Astrocyte (in vitro differentiated cells and primary cell): ENCODE results near the gene IQCE. TPM values are rescaled to one million over a fixed set of nuclear protein-coding genes. Genes with fewer than 3 reads are reported as not detected.

Experiments
- DNase-seq: peaks from one replicate; pipeline ENCODE4 v3.0.0-alpha.2; 2010; ENCODE audit warnings: low read depth
- FAIRE-seq: peaks from 2 replicates; lab custom pipeline; 2011; peaks lifted over from hg19 to GRCh38; lab: Jason Lieb, UNC
- H2AFZ ChIP-seq: 2 replicates; pipeline ENCODE4 v1.6.0; 2012; ENCODE audit warnings: low read depth, low read length, inconsistent platforms
- H3K27ac ChIP-seq: 2 replicates; pipeline ENCODE4 v1.5.1; 2011; ENCODE audit warnings: low read depth, low read length, inconsistent platforms
- H3K27me3 ChIP-seq: 2 replicates; pipeline ENCODE4 v1.6.0; 2011; ENCODE audit warnings: low read length, inconsistent platforms; ENCODE audit not compliant: insufficient read depth
- H3K36me3 ChIP-seq: 2 replicates; pipeline ENCODE4 v1.5.1; 2011; ENCODE audit warnings: low read length, inconsistent platforms; ENCODE audit not compliant: insufficient read depth
- H3K4me1 ChIP-seq: 2 replicates; pipeline ENCODE4 v1.5.1; 2011; ENCODE audit warnings: low read length, inconsistent platforms; ENCODE audit not compliant: insufficient read depth
- H3K4me2 ChIP-seq: 2 replicates; pipeline ENCODE4 v1.6.0; 2012; ENCODE audit warnings: low read length, inconsistent platforms
- H3K4me3 ChIP-seq: 2 replicates; pipeline ENCODE4 v1.5.1; 2011; ENCODE audit warnings: low read depth, mild to moderate bottlenecking, low read length, inconsistent platforms; ENCODE audit not compliant: insufficient read depth
- H3K79me2 ChIP-seq: 2 replicates; pipeline ENCODE4 v1.6.0; 2012; ENCODE audit warnings: mild to moderate bottlenecking, low read length, inconsistent platforms; ENCODE audit not compliant: insufficient read depth
- H3K9ac ChIP-seq: 2 replicates; pipeline ENCODE4 v1.6.0; 2012; ENCODE audit warnings: mild to moderate bottlenecking, low read length, inconsistent platforms
- H3K9me3 ChIP-seq: 2 replicates; pipeline ENCODE4 v1.5.1; 2012; ENCODE audit warnings: low read depth, mild to moderate bottlenecking, low read length, inconsistent platforms; ENCODE audit not compliant: insufficient read depth
- H4K20me1 ChIP-seq: 2 replicates; pipeline ENCODE4 v1.6.0; 2012; ENCODE audit warnings: low read length, inconsistent platforms; ENCODE audit not compliant: insufficient read depth
- H3K27ac Mint-ChIP-seq: one replicate; pipeline ENCODE4 v1.8.0; 2021; ENCODE audit warnings: mild to moderate bottlenecking, mixed read lengths; ENCODE audit not compliant: unreplicated experiment
- H3K27me3 Mint-ChIP-seq: one replicate; pipeline ENCODE4 v1.8.0; 2021; ENCODE audit warnings: low read depth, mixed read lengths; ENCODE audit not compliant: unreplicated experiment
- H3K36me3 Mint-ChIP-seq: one replicate; pipeline ENCODE4 v1.8.0; 2021; ENCODE audit warnings: low read depth, mixed read lengths; ENCODE audit not compliant: unreplicated experiment
- H3K4me1 Mint-ChIP-seq: one replicate; pipeline ENCODE4 v1.8.0; 2021; ENCODE audit warnings: low read depth, mixed read lengths; ENCODE audit not compliant: unreplicated experiment
- H3K4me3 Mint-ChIP-seq: one replicate; pipeline ENCODE4 v1.8.0; 2021; ENCODE audit warnings: mild to moderate bottlenecking, moderate library complexity, mixed read lengths; ENCODE audit not compliant: unreplicated experiment
- H3K9me3 Mint-ChIP-seq: one replicate; pipeline ENCODE4 v1.8.0; 2021; ENCODE audit warnings: mild to moderate bottlenecking, mixed read lengths; ENCODE audit not compliant: unreplicated experiment
- EZH2 ChIP-seq: IDR thresholded peaks from 2 replicates; pipeline ENCODE4 v1.6.1; 2012; ENCODE audit warnings: mild to moderate bottlenecking, low read length, inconsistent platforms; ENCODE audit not compliant: insufficient read depth
- total RNA-seq: library from RNA; stranded (reverse); gene quantifications from 2 replicates; pipeline ENCODE4 v1.2.1, GENCODE V29; 2021
- TF ChIP-seq, protein P1 (sequence below): IDR thresholded peaks from 2 replicates; pipeline ENCODE4 v1.5.1; 2011; ENCODE audit warnings: low read depth, mild to moderate bottlenecking, inconsistent platforms, low read length, moderate library complexity; ENCODE audit not compliant: insufficient read depth

IQCE gene
- total RNA-seq, 1 donor from 2014 or later = 13.1 TPM

DNA sequence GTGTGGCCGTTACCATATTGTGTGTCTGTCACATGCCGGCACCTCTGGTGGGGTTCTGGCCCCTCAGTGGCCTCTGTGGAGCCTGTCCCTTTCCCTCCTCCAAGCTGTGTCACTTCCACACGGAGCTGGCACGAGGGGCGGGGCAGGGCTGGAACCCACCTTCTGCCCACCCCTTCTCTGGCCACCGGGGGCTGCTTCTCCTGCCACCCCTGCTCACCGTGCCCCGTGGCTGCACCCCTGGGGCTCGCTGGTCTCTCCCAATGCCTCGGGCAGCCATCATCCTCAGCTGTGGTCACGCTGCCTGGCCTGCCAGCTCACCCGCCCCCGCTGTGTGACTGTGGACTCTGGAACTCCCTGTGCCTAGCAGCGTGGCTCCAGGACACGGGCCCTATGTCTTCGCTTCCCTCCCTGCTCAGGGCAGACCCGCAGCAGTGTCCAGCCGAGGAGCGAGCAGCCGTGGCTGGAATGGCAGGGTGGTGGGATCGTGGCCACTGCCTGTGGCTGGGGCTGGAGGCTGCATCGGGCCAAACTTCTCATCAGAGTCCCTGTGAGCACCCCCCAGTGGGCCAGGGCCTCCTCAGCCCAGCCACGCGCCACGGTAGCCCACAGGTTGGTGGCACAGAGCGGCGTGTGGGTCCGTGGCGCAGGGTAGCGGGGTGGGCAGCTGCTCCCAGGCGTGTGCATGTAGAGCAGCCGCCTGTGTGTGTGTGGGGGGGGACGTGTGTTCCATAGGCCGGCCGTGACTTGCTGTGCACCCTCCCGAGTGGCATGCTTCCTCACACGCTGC is 81.1 kb downstream of the IQCE start:
- Mint-ChIP-seq H3K4me1 (peaks cover 15% of the 10 kb centered on the region), H3K9me3 (no peaks in the 10 kb centered on the region), H3K36me3 (peaks cover 4% of the 10 kb centered on the region), H3K27ac (no peak overlapping the region), H3K4me3 (no peak overlapping the region), H3K27me3 (no peaks in the 10 kb centered on the region)
- peaks cover 98% of the 10 kb centered on the region for H3K79me2 ChIP-seq
- TF ChIP-seq EZH2 = no peak
- TF ChIP-seq, protein P1, sequence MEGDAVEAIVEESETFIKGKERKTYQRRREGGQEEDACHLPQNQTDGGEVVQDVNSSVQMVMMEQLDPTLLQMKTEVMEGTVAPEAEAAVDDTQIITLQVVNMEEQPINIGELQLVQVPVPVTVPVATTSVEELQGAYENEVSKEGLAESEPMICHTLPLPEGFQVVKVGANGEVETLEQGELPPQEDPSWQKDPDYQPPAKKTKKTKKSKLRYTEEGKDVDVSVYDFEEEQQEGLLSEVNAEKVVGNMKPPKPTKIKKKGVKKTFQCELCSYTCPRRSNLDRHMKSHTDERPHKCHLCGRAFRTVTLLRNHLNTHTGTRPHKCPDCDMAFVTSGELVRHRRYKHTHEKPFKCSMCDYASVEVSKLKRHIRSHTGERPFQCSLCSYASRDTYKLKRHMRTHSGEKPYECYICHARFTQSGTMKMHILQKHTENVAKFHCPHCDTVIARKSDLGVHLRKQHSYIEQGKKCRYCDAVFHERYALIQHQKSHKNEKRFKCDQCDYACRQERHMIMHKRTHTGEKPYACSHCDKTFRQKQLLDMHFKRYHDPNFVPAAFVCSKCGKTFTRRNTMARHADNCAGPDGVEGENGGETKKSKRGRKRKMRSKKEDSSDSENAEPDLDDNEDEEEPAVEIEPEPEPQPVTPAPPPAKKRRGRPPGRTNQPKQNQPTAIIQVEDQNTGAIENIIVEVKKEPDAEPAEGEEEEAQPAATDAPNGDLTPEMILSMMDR = no peak
- peaks cover 85% of the 10 kb centered on the region for H4K20me1 ChIP-seq
- H3K36me3 ChIP-seq = no peaks in the 10 kb centered on the region
- H3K4me2 ChIP-seq = peak overlapping the region; percentile 71
- H3K4me3 ChIP-seq = no peak overlapping the region
- FAIRE-seq (no peak), DNase-seq (no peak)
- H2AFZ ChIP-seq = no peak overlapping the region
- no peaks in the 10 kb centered on the region for H3K27me3 ChIP-seq
- peaks cover 78% of the 10 kb centered on the region for H3K4me1 ChIP-seq
- H3K27ac ChIP-seq = peak overlapping the region; percentile 76
- peak overlapping the region; percentile 80 for H3K9ac ChIP-seq
- peaks cover 3% of the 10 kb centered on the region for H3K9me3 ChIP-seq

DNA sequence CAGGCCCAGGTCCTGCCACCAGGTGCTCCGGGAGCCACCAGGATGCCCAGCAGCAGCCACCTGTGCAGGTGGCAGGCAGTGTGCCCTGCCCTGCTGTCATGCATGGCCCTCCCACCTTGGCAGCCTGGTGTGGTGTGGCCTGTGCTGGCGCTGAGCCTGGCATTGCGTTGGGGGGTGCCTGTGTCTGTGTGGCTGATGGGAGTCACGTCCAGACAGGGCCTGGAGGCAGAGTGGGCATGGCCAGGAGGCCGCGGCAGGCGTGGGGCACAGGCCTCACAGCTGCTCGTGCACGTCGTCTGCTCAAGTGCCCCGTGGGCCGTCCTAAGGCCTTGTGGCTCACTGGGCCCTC is 81.7 kb downstream of the IQCE start:
- Histone ChIP-seq H4K20me1 (peaks cover 85% of the 10 kb centered on the region), H3K4me3 (no peak overlapping the region), H2AFZ (no peak overlapping the region), H3K27me3 (no peaks in the 10 kb centered on the region), H3K4me2 (peak overlapping the region; percentile 70), H3K9me3 (peaks cover 3% of the 10 kb centered on the region), H3K79me2 (peaks cover 98% of the 10 kb centered on the region), H3K36me3 (no peaks in the 10 kb centered on the region), H3K27ac (peak overlapping the region; percentile 89), H3K4me1 (peaks cover 82% of the 10 kb centered on the region), H3K9ac (peak overlapping the region; percentile 80)
- H3K4me3 Mint-ChIP-seq = no peak overlapping the region
- no peak overlapping the region for H3K27ac Mint-ChIP-seq
- peaks cover 4% of the 10 kb centered on the region for H3K36me3 Mint-ChIP-seq
- H3K27me3 Mint-ChIP-seq = no peaks in the 10 kb centered on the region
- no peaks in the 10 kb centered on the region for H3K9me3 Mint-ChIP-seq
- FAIRE-seq = no peak
- no peak for TF ChIP-seq EZH2
- TF ChIP-seq, protein P1 = no peak
- peaks cover 19% of the 10 kb centered on the region for H3K4me1 Mint-ChIP-seq
- no peak for DNase-seq

DNA sequence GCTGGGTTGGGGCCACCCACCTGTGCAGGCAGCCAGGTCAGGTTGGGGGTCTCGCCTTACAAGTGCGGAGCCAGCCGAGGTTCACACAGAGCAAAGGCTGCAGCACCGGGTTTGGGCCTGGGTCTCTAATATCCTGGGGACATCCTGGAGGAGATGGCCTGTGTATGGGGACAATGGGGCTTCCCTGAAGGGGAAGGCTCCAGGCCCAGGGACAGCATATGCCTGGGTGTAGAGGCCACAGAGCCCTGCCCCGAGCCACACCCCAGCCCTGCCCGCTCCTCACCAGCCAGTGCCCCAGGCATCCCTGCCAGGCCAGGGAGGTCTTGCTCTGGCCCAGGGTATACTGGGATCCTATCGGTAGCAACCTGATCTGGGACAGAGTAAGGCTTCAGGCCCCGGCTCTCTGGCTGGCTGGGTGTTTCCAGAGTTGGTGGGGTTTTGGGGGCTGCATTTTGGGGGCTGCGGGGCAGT is 82.1 kb downstream of the IQCE start:
- peaks cover 22% of the 10 kb centered on the region for H3K4me1 Mint-ChIP-seq
- Histone ChIP-seq H4K20me1 (peaks cover 85% of the 10 kb centered on the region), H3K27me3 (no peaks in the 10 kb centered on the region), H3K27ac (peak overlapping the region; percentile 89), H3K9me3 (peaks cover under 1% of the 10 kb centered on the region), H3K36me3 (no peaks in the 10 kb centered on the region), H3K4me2 (peak overlapping the region; percentile 70), H3K9ac (peak overlapping the region; percentile 80), H3K79me2 (peaks cover 97% of the 10 kb centered on the region), H3K4me3 (peak overlapping the region; percentile 10), H2AFZ (no peak overlapping the region), H3K4me1 (peaks cover 81% of the 10 kb centered on the region)
- DNase-seq = no peak
- TF ChIP-seq, protein P1 = no peak
- TF ChIP-seq EZH2 = no peak
- peaks cover 4% of the 10 kb centered on the region for H3K36me3 Mint-ChIP-seq
- no peaks in the 10 kb centered on the region for H3K27me3 Mint-ChIP-seq
- no peak overlapping the region for H3K4me3 Mint-ChIP-seq
- H3K27ac Mint-ChIP-seq = peak overlapping the region; percentile 62
- no peak for FAIRE-seq
- H3K9me3 Mint-ChIP-seq = no peaks in the 10 kb centered on the region
